ENCODE measurements around the gene TIMELESS. TPM values are rescaled to one million over a fixed set of nuclear protein-coding genes. Genes with fewer than 3 reads are reported as not detected.
A peak's percentile ranks its signal among the peaks of the same experiment; 100 is the strongest.

TIMELESS gene
- total and polyA plus RNA-seq, 2 experiments from 2014 or later = 28.7 to 54.8 TPM

GRCh38 chr12:56377310-56377988, 71.8 kb downstream of the TIMELESS start (continued):
- TF ChIP-seq REST (IDR thresholded peaks at IDR 0.05; ENCODE audit: unreplicated experiment) = no peak
- TF ChIP-seq CTCF (conservative IDR thresholded peaks at IDR 0.05; ENCODE audit: low read depth in 2 of 2) = peak; percentile 24 to 66; a peak in 3 of 4 replicates
- TF ChIP-seq EZH2phosphoT487 (IDR thresholded peaks at IDR 0.05; ENCODE audit: unreplicated experiment) = no peak
- no peak for TF ChIP-seq ZNF331 (CRISPR knock-in tag; IDR thresholded peaks at IDR 0.05; ENCODE audit: low read depth)
- no peak for TF ChIP-seq JUNB (IDR thresholded peaks at IDR 0.05; ENCODE audit: unreplicated experiment)
- TF ChIP-seq EZH2 (IDR thresholded peaks at IDR 0.05; ENCODE audit: low read depth, unreplicated experiment) = no peak
- TF ChIP-seq CREB1 (CRISPR knock-in tag; IDR thresholded peaks at IDR 0.05; ENCODE audit: low read depth) = no peak
- no peak for TF ChIP-seq ETS1 (IDR thresholded peaks at IDR 0.05)
- TF ChIP-seq POLR2AphosphoS5 (IDR thresholded peaks at IDR 0.05; ENCODE audit: low read depth) = no peak

- H3K27ac ChIP-seq (ENCODE audit: low read depth) = no peak overlapping the region
- Mint-ChIP-seq H3K27me3 (ENCODE audit: insufficient read depth, low read depth, poor library complexity) (peaks cover 7% of the 10 kb centered on the region), H3K9me3 (peaks cover 16% of the 10 kb centered on the region; the same call in 2 of the 3 replicates), H3K4me1 (peaks cover 11% of the 10 kb centered on the region; the same call in 2 of the 3 replicates), H3K4me3 (no peak overlapping the region), H3K27ac (no peak overlapping the region), H3K36me3 (ENCODE audit: low read depth) (no peaks in the 10 kb centered on the region)
- no peaks in the 10 kb centered on the region for H3K27me3 ChIP-seq (ENCODE audit: insufficient read depth)
- no peaks in the 10 kb centered on the region for H4K20me1 ChIP-seq (replicated peaks; ENCODE audit: insufficient read depth)
- no peaks in the 10 kb centered on the region for H3K9me2 ChIP-seq (ENCODE audit: insufficient read depth)
- H3K4me2 ChIP-seq = no peak overlapping the region
- no peaks in the 10 kb centered on the region for H3K36me3 ChIP-seq (ENCODE audit: insufficient read depth)
- no peak for DNase-seq (ENCODE audit: low spot score)
- no peaks in the 10 kb centered on the region for H3K79me2 ChIP-seq (replicated peaks; ENCODE audit: insufficient read depth)
- peaks cover 6% of the 10 kb centered on the region; the same call in 1 of the 2 replicates for H3K4me1 ChIP-seq (ENCODE audit: insufficient read depth)
- H2AFZ ChIP-seq = no peak overlapping the region
- no peak for ATAC-seq
- no peaks in the 10 kb centered on the region; the same call in 1 of the 2 replicates for H3F3A ChIP-seq (replicated peaks; ENCODE audit: low read depth)
- H3K4me3 ChIP-seq = no peak overlapping the region
- no peak for TF ChIP-seq EZH2 (IDR thresholded peaks at IDR 0.05; ENCODE audit: low read depth, unreplicated experiment)
- TF ChIP-seq ETS1 (IDR thresholded peaks at IDR 0.05) = no peak
Observed at GRCh38 chr12:56375598-56376434, 73.4 kb downstream of the TIMELESS start.

Measured in GM23338 (cell line).